Tibial artery (tissue), 4 donors: ENCODE measurements around the gene OPCML.

Experiments
- DNase-seq, 2 donors: peaks; one replicate each; pipeline ENCODE4 v3.0.0-alpha.2; 2019
- H3K27ac ChIP-seq, 2 donors: fragments of 200-600 bp; sonication (generic) in 1 of 2; 1 replicate in 1 of 2; 2 replicates in 1 of 2; pipeline ENCODE4 v1.5.1; 2018 to 2019; ENCODE audit warnings: mild to moderate bottlenecking in 1 of 2
- H3K27me3 ChIP-seq, 2 donors: fragments of 200-600 bp; sonication (generic) in 1 of 2; one replicate each; pipeline versions ENCODE4 v1.5.1 to v1.6.0; 2016 to 2019
- H3K36me3 ChIP-seq, 3 donors: fragments of 200-600 bp; sonication (generic) in 2 of 3; one replicate each; pipeline ENCODE4 v1.5.1; 2016 to 2019; ENCODE audit warnings: mild to moderate bottlenecking in 2 of 3
- H3K4me1 ChIP-seq, 4 donors: fragments of 200-600 bp; sonication (generic) in 2 of 4; 1 replicate in 3 of 4; 2 replicates in 1 of 4; pipeline ENCODE4 v1.5.1; 2016 to 2019
- H3K4me3 ChIP-seq, 2 donors: fragments of 200-600 bp; sonication (generic) in 1 of 2; 1 replicate in 1 of 2; 2 replicates in 1 of 2; pipeline ENCODE4 v1.5.1; 2018 to 2019; ENCODE audit warnings: mild to moderate bottlenecking in 2 of 2
- H3K9me3 ChIP-seq, 3 donors: fragments of 200-600 bp; sonication (generic) in 1 of 3; one replicate each; pipeline ENCODE4 v1.5.1; 2016 to 2019
- intact Hi-C: fragments of 100-400 bp; cut with DNase I; formaldehyde crosslinking; loops from one replicate; pipeline ENCODE4 v1.15.0; 2023; ENCODE audit warnings: low total_unique reads
- TF ChIP-seq, protein P1 (sequence below), 2 experiments: fragments of 200-600 bp in 1 of 2; fragments of 450-650 bp in 1 of 2; IDR thresholded peaks; one replicate each; pipeline ENCODE4 v1.5.1; 2017 to 2019; ENCODE audit warnings: antibody characterized with exemption in 2 of 2, mild to moderate bottlenecking in 1 of 2, moderate library complexity in 1 of 2

Gene OPCML

DNA sequence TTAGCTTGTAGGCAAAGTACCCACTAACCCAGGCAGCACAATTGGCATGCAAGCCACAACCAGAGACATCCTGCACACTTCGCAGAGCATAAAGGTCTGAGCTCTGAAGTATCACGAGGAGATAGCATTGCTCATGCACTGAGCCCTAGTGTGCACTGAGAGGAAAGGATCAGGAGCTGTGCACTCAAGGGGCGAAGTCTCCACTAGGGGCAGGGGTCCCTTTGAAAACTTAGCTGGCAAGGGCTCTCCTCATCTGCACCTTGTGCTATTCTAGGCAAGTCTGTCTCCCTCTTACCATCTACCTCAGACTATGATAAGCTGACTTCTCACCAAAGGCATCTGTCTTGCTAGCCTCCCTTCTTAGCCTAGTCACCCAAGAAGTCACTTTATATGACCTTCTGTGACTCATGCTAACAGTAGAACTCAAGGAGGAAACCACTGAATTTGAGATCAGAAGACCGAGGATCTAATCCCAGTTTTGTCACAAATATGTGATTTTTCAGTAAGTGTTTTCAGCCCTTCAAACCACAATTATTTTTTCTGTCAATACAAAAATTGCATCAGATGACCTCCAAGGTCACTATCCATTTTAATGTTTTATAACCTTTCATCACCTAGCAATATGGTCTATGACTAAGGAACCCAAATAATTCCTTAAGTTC, 1083.8 kb downstream of the OPCML start:
- Histone ChIP-seq H3K27ac (no peak overlapping the region), H3K4me1 (no peaks in the 10 kb centered on the region), H3K36me3 (no peaks in the 10 kb centered on the region), H3K27me3 (no peaks in the 10 kb centered on the region), H3K4me3 (no peak overlapping the region), H3K9me3 (no peaks in the 10 kb centered on the region)
- intact Hi-C loops: no loop called here
- TF ChIP-seq, protein P1, sequence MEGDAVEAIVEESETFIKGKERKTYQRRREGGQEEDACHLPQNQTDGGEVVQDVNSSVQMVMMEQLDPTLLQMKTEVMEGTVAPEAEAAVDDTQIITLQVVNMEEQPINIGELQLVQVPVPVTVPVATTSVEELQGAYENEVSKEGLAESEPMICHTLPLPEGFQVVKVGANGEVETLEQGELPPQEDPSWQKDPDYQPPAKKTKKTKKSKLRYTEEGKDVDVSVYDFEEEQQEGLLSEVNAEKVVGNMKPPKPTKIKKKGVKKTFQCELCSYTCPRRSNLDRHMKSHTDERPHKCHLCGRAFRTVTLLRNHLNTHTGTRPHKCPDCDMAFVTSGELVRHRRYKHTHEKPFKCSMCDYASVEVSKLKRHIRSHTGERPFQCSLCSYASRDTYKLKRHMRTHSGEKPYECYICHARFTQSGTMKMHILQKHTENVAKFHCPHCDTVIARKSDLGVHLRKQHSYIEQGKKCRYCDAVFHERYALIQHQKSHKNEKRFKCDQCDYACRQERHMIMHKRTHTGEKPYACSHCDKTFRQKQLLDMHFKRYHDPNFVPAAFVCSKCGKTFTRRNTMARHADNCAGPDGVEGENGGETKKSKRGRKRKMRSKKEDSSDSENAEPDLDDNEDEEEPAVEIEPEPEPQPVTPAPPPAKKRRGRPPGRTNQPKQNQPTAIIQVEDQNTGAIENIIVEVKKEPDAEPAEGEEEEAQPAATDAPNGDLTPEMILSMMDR (IDR thresholded peaks at IDR 0.05): no peak
- no peak for DNase-seq

DNA sequence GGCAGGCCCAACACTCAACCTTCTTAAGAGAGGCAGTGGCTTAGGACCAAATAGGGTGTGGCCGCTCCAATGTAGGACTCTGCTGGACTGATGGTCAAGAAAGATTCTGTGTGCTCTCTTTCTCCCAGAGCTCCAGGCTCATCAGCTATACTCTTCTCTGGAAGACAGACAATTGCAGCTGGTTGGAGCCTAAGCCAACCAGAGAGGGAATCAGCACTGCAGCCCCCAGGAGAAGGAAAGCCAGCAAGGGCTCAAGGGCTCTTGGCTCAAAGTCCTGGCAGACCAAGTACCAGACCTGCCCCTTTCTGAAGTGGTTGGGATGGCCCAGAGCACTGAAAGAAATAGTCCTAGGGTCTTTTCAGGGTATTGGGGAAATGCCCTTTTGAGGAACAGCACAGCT, 1084.5 kb downstream of the OPCML start:
- DNase-seq: no peak
- intact Hi-C loops: no loop called here
- H3K36me3 ChIP-seq: no peaks in the 10 kb centered on the region
- no peaks in the 10 kb centered on the region for H3K9me3 ChIP-seq
- H3K27me3 ChIP-seq: no peaks in the 10 kb centered on the region
- H3K4me3 ChIP-seq: no peak overlapping the region
- no peaks in the 10 kb centered on the region for H3K4me1 ChIP-seq
- no peak overlapping the region for H3K27ac ChIP-seq
- TF ChIP-seq, protein P1 (IDR thresholded peaks at IDR 0.05): no peak

DNA sequence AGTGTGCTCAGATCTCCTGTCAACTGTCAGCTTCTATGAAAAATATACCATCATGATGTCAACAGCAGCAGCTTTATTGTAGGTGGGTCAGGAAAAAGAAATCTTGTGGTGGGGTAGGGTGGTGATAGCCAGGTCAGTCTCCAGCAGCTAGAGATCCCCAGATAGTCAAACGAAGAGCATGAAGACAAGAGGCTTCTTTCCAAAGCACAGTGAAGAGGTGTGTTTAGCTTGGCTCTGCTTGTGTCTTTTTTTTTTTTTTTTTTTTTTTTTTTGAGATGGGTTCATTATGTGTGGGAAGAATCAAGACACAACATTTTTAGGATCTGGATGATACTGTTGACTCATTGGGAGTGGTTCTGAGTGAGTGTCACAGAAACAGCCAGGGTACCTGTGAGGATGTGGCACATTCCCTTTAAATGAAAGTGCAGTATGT, 1086.4 kb downstream of the OPCML start:
- H3K4me3 ChIP-seq: no peak overlapping the region
- no peak overlapping the region for H3K27ac ChIP-seq
- H3K27me3 ChIP-seq: no peaks in the 10 kb centered on the region
- H3K4me1 ChIP-seq: no peaks in the 10 kb centered on the region
- DNase-seq: no peak
- no peaks in the 10 kb centered on the region for H3K9me3 ChIP-seq
- no peaks in the 10 kb centered on the region for H3K36me3 ChIP-seq
- intact Hi-C loops: no loop called here
- TF ChIP-seq, protein P1 (IDR thresholded peaks at IDR 0.05): no peak

DNA sequence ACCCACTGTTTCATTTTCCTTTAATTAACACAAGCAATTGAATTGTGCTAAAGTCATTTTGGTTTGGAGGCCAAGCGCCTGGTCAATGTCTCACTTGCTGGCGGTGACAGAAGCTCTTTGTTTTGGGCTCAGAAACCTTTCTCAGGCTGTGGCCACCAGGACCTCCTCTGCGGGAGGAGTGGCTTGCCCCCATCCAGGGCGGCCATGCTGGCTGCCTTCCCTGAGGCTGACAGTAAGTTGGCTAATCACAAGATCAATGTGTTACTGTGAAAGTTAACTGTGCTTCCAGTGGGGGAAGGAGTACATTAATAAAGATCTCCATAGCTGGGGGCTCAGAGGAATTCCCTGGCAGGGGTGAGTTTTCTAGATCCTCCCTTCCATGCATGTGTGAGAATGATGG, 1087.4 kb downstream of the OPCML start:
- no peak overlapping the region for H3K27ac ChIP-seq
- H3K36me3 ChIP-seq: no peaks in the 10 kb centered on the region
- no peak for DNase-seq
- no peaks in the 10 kb centered on the region for H3K4me1 ChIP-seq
- no peaks in the 10 kb centered on the region for H3K9me3 ChIP-seq
- intact Hi-C loops: no loop called here
- no peak overlapping the region for H3K4me3 ChIP-seq
- TF ChIP-seq, protein P1 (IDR thresholded peaks at IDR 0.05): no peak
- H3K27me3 ChIP-seq: no peaks in the 10 kb centered on the region

DNA sequence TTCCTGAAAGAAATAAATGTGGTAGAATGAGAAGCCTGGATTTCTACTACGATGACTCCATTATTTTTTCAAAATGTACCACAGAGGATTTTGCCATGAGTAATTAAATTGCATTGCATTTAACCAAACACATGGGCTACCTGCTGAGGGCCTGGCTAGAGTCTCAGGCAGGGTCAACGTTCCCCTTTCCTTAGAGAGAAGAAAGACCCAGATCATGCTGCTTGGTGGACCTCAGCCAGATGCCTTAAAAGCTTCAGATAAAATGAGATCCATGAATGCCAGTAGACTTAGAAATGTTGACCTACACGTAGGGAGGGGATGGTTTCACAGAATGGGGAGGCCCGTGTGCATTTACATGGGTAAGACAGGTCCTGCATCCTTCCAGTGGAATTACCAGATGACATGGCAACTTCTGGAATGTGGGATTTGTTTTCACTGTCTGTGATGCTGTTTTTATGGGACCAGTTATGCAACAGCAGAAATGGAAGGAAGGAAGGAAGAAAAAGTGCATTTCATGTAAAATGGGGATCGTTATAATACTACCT, 1092.5 kb downstream of the OPCML start:
- H3K27me3 ChIP-seq: no peaks in the 10 kb centered on the region
- H3K36me3 ChIP-seq: no peaks in the 10 kb centered on the region
- no peaks in the 10 kb centered on the region for H3K4me1 ChIP-seq
- TF ChIP-seq, protein P1 (IDR thresholded peaks at IDR 0.05): no peak
- H3K27ac ChIP-seq: no peak overlapping the region
- intact Hi-C loops: no loop called here
- H3K9me3 ChIP-seq: no peaks in the 10 kb centered on the region
- H3K4me3 ChIP-seq: no peak overlapping the region
- DNase-seq: no peak
